GM18867 (cell line): Measurements from ENCODE around the gene SLC26A11.
"Not testable (repeated sequence)": the region's sequence is repeated elsewhere in the genome, so short reads cannot be mapped to it uniquely, and the experiment has no call there.

Experiments
- ATAC-seq: cut with Tn5 transposase; IDR thresholded peaks from one replicate; pipeline ENCODE4 v1.9.1; 2021; ENCODE audit warnings: mild to moderate bottlenecking, moderate library complexity; ENCODE audit not compliant: unreplicated experiment

SLC26A11 gene

GRCh38 chr17:80195671-80196529, 24.3 kb upstream of the SLC26A11 start:
- no peak for ATAC-seq

DNA sequence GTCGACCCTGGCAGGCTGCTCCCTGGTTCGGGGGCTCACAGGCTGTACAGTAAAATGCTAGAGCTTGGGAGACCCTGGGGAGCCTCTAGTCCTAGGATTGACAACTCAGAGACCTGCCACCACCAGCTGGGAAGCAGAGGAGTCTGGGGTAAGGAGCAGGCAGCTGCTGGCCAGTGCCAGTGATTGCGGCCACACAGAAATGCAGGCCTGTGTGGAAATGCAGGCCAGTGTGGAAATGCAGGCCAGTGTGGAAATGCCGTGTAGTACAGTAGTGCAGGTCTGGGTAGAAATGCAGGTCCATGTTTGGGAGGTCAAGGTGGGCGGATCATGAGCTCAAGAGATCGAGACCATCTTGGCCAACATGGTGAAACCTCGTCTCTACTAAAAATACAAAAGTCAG, 23.6 kb upstream of the SLC26A11 start:
- no peak for ATAC-seq

GRCh38 chr17:80198144-80198661, 22.0 kb upstream of the SLC26A11 start:
- no peak for ATAC-seq

DNA sequence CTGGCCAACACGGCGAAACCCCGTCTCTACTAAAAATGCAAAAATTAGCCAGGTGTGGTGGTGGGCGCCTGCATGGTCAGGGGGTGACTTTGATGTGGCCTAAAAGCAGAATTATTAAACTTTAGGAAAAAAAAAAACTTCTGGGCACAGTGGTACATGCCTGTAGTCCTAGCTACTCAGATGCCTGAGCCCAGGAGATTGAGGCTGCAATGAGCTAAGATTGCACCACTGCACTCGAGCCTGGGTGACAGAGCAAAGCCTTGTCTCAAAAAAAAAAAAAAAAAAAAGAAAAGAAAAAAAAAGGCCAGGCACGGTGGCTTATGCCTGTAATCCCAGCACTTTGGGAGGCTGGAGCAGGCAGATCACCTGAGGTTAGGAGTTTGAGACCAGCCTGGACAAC, 20.9 kb upstream of the SLC26A11 start:
- not testable (repeated sequence) for ATAC-seq

- ATAC-seq = no peak
These were observed 18.8 kb upstream of the SLC26A11 start for GRCh38 chr17:80201446-80201845.

- ATAC-seq = no peak
These were observed 18.0 kb upstream of the SLC26A11 start for GRCh38 chr17:80202197-80202596.

- no peak for ATAC-seq
These were observed 16.7 kb upstream of the SLC26A11 start for GRCh38 chr17:80203471-80203963.

DNA sequence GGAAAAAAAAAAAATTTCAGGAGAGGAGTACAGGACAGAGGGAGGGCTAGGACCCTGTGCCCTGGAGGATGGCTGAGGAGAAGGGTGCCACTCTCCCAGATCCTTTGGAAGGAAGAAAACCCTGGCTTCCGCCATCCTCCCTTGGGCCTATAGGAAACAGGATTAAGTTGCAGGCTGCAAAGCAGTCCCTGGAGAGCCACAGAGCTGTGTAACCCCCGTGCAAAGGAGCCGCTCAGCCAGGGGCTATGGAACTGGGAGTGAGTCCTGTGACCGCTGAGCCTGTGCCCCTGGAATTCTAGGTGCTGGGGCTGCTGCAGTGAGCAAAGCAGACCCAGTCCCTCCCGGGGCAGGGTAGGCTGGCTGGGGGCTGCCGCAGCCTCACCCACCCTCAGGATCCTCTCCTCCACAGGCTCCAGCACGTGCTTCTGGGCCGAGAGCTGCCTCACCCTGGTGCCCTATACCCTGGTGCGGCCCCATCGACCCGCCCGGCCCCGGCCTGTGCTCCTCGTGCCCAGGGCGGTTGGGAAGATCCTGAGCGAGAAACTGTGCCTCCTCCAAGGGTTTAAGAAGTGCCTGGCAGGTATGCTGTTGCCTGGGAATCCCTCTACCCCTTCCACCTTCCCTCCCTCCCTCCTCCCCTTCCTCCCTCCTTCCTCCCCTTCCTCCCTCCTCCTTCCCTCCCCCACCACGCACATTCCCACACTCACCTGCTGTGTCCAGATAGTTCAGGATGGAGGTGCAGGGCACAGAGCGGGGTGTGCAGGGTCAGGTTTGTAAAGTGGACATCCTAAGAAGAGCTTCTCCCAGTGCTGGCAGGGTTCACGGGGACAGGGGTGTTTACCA, 15.4 kb upstream of the SLC26A11 start:
- no peak for ATAC-seq

DNA sequence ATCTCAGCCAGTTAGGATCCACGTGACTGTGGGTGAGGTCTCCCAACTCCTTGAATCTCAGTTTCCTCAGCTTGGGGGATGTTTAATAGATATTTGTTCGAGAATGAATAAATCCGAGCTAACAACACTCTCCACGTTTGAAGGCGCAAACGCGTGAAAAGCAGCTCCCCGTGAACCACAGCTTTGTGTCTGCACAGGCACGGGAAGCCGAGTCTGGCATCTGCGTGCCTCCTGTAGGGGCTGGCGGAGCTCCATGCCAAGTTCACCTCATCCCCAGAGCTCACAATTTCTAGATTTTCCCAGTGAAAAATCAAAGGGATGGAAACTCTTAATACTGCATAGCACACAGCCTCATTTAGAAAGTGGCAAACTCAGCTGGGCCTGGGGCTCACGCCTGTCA, 14.4 kb upstream of the SLC26A11 start:
- no peak for ATAC-seq

DNA sequence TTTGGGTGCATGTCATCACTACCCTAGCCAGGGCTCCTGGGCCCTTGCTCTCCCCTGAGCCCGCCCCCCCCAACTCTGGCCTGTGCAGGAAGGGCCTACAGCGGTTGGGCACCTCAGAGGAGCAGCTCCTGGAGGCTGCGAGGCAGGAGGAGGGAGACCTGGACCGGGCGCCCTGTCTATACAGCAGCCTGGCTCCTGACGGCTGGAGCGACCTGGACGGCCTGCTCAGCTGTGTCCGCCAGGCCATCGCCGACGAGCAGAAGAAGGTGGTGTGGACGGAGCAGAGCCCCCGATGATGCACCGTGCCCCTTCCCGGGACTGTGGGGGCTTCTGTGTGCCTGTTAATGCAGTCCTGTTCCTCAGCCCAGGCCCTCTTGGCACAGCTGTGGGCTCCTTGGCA, 12.2 kb upstream of the SLC26A11 start:
- ATAC-seq = no peak

DNA sequence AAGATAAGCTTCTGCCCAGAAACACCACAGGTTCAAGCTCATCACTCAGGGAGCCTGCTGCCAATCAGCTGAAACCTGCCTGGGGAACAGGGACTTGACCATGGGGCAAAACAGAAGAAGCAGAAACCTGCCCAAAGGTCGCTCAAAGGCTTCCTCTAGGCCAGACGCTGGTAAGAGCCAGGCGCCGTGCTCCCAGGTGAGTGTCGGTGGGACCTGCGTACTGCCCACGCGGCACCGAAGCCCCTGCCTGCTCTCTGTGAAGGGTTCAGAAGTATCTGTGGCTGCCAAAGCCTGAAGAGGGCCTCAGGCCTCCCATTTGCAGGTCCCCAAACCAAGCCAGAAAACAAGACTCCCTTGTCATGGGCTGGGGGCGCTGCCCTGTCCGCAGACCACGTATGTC, 10.5 kb upstream of the SLC26A11 start:
- ATAC-seq = no peak

GRCh38 chr17:80210348-80211108, 9.7 kb upstream of the SLC26A11 start:
- ATAC-seq = no peak

- ATAC-seq = no peak
These were observed 8.1 kb upstream of the SLC26A11 start for GRCh38 chr17:80212109-80212508.

- ATAC-seq = no peak
These were observed 7.7 kb upstream of the SLC26A11 start for GRCh38 chr17:80212511-80212910.

DNA sequence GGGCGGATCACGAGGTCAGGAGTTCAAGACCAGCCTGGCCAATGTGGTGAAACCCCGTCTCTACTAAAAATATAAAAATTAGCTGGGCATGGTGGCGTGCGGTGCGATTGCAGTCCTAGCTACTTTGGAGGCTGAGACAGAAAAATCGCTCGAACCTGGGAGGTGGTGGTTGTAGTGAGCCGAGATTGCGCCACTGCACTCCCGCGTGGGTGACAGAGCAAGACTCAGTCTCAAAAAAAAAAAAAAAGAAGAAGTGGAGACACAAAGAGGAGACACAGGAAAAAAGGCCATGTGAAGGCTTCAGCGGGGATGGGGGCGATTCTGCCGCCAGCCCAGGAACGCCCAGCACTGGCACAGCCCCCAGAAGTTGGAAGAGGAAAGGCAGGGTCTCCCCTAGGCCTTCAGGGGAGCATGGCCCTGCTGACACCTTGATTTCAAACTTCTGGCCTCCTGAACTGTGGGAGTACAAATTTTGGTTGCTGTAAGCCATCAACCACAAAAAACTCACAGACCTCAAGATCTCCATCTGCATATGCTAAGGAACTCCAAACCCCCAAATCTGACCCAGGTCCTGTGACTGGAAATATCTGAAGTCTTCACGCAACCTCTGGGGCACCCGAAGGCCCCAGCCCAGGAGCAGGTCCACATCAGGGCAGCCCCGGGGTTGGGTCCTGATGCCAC, 7.1 kb upstream of the SLC26A11 start:
- ATAC-seq = no peak

DNA sequence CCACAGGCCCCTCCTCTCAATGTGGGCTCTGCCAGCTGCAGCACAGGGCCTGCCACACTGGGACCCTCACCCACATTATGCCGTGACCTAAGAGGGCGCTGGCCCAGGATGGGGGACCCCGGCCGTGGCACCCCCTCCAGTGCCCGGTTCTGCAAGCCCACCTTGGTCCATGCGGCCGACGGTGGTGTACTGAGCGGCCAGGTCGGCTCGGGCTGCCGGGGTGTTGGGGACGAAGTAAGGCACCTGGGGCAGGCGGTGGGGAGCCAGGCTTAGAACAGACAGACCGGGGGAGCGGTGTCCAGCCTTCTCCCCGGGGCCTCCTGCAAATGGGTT, 6.6 kb upstream of the SLC26A11 start:
- ATAC-seq = no peak

GRCh38 chr17:80214012-80214877, 6.0 kb upstream of the SLC26A11 start:
- no peak for ATAC-seq

DNA sequence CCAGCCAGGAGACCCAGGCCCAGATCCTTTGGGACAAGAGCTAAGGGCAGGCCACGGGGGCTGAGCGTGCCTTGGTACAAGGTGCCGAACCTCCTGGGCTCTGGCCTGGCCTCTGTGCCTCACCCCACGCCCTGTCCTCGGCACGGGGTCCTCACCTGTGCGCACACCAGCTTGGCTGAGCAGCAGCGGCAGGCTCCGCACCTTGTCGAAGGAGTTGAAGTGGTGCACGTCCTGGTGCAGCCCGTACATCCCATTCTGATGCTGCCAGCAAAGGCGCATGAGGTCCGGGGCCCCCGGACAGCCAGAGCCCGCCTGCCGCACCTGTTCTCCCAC, 5.4 kb upstream of the SLC26A11 start:
- no peak for ATAC-seq
